ENCODE measurements around the gene GPX4.

GPX4 gene

DNA sequence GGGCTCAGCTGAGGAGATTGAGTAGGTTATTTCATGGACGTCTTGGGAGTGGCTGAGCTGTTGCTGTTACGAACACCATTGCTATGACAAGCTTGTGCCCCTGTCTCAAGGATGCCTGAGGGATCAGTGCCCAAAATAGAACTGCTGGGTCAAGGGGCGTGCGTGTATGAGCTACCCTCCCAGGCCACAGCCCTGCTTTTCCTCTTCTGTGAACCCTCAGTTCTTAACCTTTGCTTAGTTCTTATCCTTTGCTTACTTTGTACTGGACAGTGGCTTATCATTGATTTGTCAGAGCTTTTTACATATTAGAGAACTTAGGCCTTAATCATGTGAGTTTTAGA lies 27.8 kb upstream of the GPX4 start:
- no peak for DNase-seq (ENCODE audit: low read depth)
- TF ChIP-seq, protein P1, sequence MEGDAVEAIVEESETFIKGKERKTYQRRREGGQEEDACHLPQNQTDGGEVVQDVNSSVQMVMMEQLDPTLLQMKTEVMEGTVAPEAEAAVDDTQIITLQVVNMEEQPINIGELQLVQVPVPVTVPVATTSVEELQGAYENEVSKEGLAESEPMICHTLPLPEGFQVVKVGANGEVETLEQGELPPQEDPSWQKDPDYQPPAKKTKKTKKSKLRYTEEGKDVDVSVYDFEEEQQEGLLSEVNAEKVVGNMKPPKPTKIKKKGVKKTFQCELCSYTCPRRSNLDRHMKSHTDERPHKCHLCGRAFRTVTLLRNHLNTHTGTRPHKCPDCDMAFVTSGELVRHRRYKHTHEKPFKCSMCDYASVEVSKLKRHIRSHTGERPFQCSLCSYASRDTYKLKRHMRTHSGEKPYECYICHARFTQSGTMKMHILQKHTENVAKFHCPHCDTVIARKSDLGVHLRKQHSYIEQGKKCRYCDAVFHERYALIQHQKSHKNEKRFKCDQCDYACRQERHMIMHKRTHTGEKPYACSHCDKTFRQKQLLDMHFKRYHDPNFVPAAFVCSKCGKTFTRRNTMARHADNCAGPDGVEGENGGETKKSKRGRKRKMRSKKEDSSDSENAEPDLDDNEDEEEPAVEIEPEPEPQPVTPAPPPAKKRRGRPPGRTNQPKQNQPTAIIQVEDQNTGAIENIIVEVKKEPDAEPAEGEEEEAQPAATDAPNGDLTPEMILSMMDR (conservative IDR thresholded peaks at IDR 0.05; ENCODE audit: low read depth, low read length), result no peak
- H3K4me3 ChIP-seq (ENCODE audit: low read length), result no peak overlapping the region

DNA sequence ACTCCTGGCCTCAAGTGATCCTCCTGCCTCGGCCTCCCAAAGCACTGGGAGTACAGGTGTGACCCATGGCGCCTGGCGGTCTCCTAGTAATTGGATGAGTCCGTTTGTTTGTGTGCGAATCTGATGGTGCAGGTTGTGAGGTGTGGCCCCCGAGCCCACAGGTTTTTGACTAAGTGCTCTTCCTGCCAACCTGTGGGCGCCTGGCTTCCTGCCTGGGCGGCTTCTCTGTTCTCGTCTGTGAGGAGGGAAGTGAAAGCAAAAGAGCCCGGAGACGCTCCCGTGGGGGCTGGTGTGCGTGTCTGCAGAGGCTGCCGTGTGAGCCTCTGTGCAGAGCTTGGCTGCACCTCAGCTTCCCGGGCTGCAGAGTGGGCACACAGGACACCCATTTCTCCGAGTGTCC lies 26.8 kb upstream of the GPX4 start:
- no peak for DNase-seq (ENCODE audit: low read depth)
- H3K4me3 ChIP-seq (ENCODE audit: low read length), result no peak overlapping the region
- TF ChIP-seq, protein P1 (conservative IDR thresholded peaks at IDR 0.05; ENCODE audit: low read depth, low read length), result no peak

DNA sequence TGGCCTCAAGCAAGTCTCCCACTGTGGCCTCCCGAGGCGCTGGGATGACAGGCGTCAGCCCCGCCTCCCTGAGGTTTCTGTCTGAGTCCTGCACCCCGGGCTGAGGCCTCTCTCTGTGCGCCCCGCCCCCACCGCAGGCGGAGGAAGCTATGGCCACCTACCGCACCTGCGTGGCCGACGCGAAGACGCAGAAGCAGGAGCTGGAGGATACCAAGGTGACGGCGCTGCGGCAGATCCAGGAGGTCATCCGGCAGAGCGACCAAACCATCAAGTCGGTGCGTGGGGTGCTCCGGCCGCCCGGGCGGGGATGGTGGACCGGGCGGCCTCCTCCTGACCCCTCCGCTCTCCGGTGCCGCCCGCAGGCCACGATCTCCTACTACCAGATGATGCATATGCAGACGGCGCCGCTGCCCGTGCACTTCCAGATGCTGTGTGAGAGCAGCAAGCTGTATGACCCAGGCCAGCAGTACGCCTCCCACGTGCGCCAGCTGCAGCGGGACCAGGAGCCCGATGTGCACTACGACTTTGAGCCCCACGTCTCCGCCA lies 24.2 kb upstream of the GPX4 start:
- TF ChIP-seq, protein P1 (conservative IDR thresholded peaks at IDR 0.05; ENCODE audit: low read depth, low read length), result no peak
- no peak overlapping the region for H3K4me3 ChIP-seq (ENCODE audit: low read length)
- DNase-seq (ENCODE audit: low read depth), result no peak

DNA sequence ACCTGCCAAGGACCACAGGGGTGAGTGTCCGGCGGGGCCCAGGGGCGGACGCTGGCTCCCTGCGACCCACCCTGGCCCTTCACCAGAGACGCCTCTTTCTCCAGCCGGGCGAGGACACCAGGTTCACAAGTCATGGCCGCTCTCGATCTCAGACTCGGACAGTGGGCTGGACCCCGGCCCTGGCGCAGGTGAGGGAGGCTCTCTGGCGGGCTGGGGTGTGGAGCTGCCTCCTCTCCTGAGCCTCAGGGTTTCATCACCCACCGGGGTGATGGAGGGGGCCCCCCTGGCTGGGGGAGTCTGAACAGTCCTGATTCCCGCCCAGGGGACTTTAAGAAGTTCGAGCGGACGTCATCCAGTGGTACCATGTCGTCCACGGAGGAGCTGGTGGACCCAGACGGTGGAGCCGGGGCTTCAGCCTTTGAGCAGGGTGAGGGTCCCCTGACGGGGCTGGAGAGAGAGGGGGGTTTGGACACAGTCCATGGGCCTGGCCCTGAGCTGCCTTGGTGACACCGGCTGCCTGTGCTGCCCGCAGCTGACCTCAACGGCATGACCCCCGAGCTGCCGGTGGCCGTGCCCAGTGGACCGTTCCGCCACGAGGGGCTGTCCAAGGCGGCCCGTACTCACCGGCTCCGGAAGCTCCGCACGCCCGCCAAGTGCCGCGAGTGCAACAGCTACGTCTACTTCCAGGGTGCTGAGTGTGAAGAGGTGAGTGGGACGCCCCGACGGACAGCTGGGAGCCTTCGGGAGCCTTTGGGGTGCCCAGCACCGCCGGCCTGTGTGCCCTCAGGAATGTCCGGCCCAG lies 23.2 kb upstream of the GPX4 start:
- no peak overlapping the region for H3K4me3 ChIP-seq (ENCODE audit: low read length)
- TF ChIP-seq, protein P1 (conservative IDR thresholded peaks at IDR 0.05; ENCODE audit: low read depth, low read length), result no peak
- DNase-seq (ENCODE audit: low read depth), result no peak

DNA sequence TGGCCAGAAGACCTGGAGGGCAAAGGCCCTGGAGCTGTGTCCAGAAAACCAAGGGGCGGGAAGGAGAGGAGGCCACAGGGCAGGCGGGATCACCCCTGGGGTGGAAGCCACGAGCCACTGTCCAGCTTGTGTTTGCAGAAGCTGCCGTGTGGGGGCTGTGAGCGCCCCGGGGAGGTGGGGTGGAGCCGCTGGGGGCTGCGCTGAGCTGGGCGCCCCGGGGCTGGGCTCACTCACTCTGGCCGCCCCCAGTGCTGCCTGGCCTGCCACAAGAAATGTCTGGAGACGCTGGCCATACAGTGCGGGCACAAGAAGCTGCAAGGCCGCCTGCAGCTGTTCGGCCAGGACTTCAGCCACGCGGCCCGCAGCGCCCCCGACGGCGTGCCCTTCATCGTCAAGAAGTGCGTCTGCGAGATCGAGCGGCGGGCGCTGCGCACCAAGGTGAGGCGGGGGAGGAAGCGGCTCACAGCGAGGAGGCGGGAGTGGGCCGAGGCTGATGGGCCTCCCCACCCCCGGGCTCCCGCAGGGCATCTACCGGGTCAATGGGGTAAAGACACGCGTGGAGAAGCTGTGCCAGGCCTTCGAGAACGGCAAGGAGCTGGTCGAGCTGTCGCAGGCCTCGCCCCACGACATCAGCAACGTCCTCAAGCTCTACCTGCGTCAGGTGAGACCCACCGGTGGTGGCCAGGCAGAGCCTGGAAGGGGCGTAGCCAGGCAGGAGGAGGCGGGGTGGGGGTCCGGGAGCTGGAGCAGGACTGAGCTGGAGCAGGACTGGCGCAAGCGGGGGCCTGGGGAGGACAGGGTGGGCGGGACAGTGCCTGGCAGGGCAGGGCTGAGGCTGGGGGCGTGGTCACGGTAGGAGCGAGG lies 22.3 kb upstream of the GPX4 start:
- H3K4me3 ChIP-seq (ENCODE audit: low read length), result no peak overlapping the region
- DNase-seq (ENCODE audit: low read depth), result no peak
- TF ChIP-seq, protein P1 (conservative IDR thresholded peaks at IDR 0.05; ENCODE audit: low read depth, low read length), result no peak

DNA sequence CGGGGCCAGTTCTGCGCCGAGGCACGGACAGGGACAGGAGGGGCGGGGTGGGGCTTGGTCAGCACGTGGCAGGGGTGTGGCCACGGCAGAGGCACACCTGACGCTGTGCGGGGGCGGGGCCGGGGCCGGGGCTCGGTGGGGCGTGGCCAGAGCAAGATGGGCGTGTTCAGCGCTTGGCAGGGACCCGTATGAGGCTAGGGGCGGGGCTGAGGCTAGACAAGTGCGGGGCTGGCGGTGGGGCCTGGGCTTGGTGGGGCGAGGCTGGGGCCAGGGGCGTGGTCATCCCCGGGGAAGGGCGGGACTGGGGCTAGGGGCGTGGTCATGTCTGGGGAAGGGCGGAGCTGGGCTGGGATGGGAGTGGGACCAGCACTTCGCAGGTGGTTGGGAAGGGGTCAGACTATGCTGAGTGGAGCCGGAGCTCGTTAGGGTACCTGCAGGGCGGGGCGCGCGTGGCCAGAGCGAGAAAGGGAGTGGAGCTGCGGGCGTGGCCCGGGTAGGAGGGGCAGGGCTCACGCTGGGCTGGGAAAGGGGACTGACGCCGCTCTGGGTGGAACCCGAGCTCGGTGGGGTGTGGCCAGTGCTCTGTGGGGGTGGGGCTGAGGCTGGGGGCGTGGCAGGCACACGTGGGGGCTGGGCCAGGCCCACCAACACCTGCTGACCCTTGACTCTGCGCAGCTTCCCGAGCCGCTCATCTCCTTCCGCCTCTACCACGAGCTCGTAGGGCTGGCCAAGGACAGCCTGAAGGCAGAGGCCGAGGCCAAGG lies 21.4 kb upstream of the GPX4 start:
- no peak overlapping the region for H3K4me3 ChIP-seq (ENCODE audit: low read length)
- TF ChIP-seq, protein P1 (conservative IDR thresholded peaks at IDR 0.05; ENCODE audit: low read depth, low read length), result no peak
- DNase-seq (ENCODE audit: low read depth), result no peak

Measured in retinal pigment epithelial cell (primary cell).